HG02884 (cell line): ENCODE results near the gene RALGPS1.

Source experiments
- ATAC-seq: cut with Tn5 transposase; IDR thresholded peaks from one replicate; pipeline ENCODE4 v1.9.1; 2021; ENCODE audit warnings: mild to moderate bottlenecking, moderate library complexity; ENCODE audit not compliant: unreplicated experiment

RALGPS1 gene

GRCh38 chr9:126904586-126904985 lies 10.0 kb upstream of the RALGPS1 start:
- no peak for ATAC-seq

- ATAC-seq: no peak
These were observed 8.5 kb upstream of the RALGPS1 start for GRCh38 chr9:126906091-126906490.

GRCh38 chr9:126907058-126907457 lies 7.5 kb upstream of the RALGPS1 start:
- no peak for ATAC-seq

GRCh38 chr9:126915281-126915816 lies 767 bp downstream of the RALGPS1 start:
- ATAC-seq: no peak

GRCh38 chr9:126915846-126916543 lies 1.4 kb downstream of the RALGPS1 start:
- ATAC-seq: no peak

- no peak for ATAC-seq
These were observed 2.3 kb downstream of the RALGPS1 start for GRCh38 chr9:126916909-126917308.

- no peak for ATAC-seq
These were observed 4.6 kb downstream of the RALGPS1 start for GRCh38 chr9:126919193-126919592.

GRCh38 chr9:126925876-126926275 lies 11.3 kb downstream of the RALGPS1 start:
- no peak for ATAC-seq

GRCh38 chr9:126926364-126926763 lies 11.8 kb downstream of the RALGPS1 start:
- ATAC-seq: no peak

- no peak for ATAC-seq
These were observed 12.8 kb downstream of the RALGPS1 start for GRCh38 chr9:126927419-126927818.

- no peak for ATAC-seq
These were observed 18.3 kb downstream of the RALGPS1 start for GRCh38 chr9:126932871-126933321.

GRCh38 chr9:126933334-126933980 lies 18.9 kb downstream of the RALGPS1 start:
- no peak for ATAC-seq

- ATAC-seq: no peak
These were observed 19.9 kb downstream of the RALGPS1 start for GRCh38 chr9:126934441-126934840.

- ATAC-seq: no peak
These were observed 21.0 kb downstream of the RALGPS1 start for GRCh38 chr9:126935630-126936029.

- ATAC-seq: no peak
These were observed 22.9 kb downstream of the RALGPS1 start for GRCh38 chr9:126937444-126937843.

- no peak for ATAC-seq
These were observed 23.7 kb downstream of the RALGPS1 start for GRCh38 chr9:126938327-126938726.

- ATAC-seq: no peak
These were observed 25.2 kb downstream of the RALGPS1 start for GRCh38 chr9:126939821-126940221.

GRCh38 chr9:126942399-126942798 lies 27.8 kb downstream of the RALGPS1 start:
- no peak for ATAC-seq

GRCh38 chr9:126945682-126946081 lies 31.1 kb downstream of the RALGPS1 start:
- no peak for ATAC-seq

GRCh38 chr9:126947529-126947928 lies 32.9 kb downstream of the RALGPS1 start:
- no peak for ATAC-seq

- no peak for ATAC-seq
These were observed 37.8 kb downstream of the RALGPS1 start for GRCh38 chr9:126952205-126952977.
